HL-60 (cell line): ENCODE measurements around the gene NEB.
"Not testable (repeated sequence)": the region's sequence is repeated elsewhere in the genome, so short reads cannot be mapped to it uniquely, and the experiment has no call there.

Experiments
- DNase-seq, 2 experiments: peaks; one replicate each; pipeline ENCODE4 v3.0.0-alpha.2; 2010 to 2020; ENCODE audit warnings: low read depth in 1 of 2, low spot score in 1 of 2
- H3K27ac ChIP-seq: fragments of 250-450 bp; sonication (Bioruptor Pico); replicated peaks from 2 replicates; pipeline ENCODE4 v1.5.1; 2020; ENCODE audit warnings: mild to moderate bottlenecking, moderate library complexity
- H3K27me3 ChIP-seq: fragments of 250-450 bp; sonication (Bioruptor Pico); 2 replicates; pipeline ENCODE4 v1.5.1; 2021; ENCODE audit warnings: mild to moderate bottlenecking, moderate library complexity; ENCODE audit not compliant: insufficient read depth, poor library complexity, severe bottlenecking
- H3K4me3 ChIP-seq: replicated peaks from 2 replicates; pipeline ENCODE4 v1.5.1; 2011; ENCODE audit warnings: mild to moderate bottlenecking, control low read depth, low read length; ENCODE audit not compliant: insufficient read depth
- GABPA ChIP-seq: IDR thresholded peaks from 2 replicates; pipeline ENCODE4 v1.6.1; 2012; ENCODE audit warnings: low read depth
- POLR2AphosphoS5 ChIP-seq: IDR thresholded peaks from 2 replicates; pipeline ENCODE4 v1.6.1; 2012; ENCODE audit warnings: low read depth
- SPI1 ChIP-seq: IDR thresholded peaks from 2 replicates; pipeline ENCODE4 v1.6.1; 2012; ENCODE audit warnings: low read depth, mild to moderate bottlenecking, borderline replicate concordance
- TF ChIP-seq, protein P1 (sequence below): IDR thresholded peaks from one replicate; pipeline ENCODE4 v1.5.1; 2011; ENCODE audit warnings: low read length, control low read depth, inconsistent platforms; ENCODE audit not compliant: insufficient read depth
- TF ChIP-seq, protein P2 (sequence below): IDR thresholded peaks from 2 replicates; pipeline ENCODE4 v1.6.1; 2012; ENCODE audit warnings: low read depth; ENCODE audit not compliant: insufficient replicate concordance

The NEB gene

GRCh38 chr2:151707857-151708256 is 26.4 kb downstream of the NEB start:
- TF ChIP-seq, protein P1, sequence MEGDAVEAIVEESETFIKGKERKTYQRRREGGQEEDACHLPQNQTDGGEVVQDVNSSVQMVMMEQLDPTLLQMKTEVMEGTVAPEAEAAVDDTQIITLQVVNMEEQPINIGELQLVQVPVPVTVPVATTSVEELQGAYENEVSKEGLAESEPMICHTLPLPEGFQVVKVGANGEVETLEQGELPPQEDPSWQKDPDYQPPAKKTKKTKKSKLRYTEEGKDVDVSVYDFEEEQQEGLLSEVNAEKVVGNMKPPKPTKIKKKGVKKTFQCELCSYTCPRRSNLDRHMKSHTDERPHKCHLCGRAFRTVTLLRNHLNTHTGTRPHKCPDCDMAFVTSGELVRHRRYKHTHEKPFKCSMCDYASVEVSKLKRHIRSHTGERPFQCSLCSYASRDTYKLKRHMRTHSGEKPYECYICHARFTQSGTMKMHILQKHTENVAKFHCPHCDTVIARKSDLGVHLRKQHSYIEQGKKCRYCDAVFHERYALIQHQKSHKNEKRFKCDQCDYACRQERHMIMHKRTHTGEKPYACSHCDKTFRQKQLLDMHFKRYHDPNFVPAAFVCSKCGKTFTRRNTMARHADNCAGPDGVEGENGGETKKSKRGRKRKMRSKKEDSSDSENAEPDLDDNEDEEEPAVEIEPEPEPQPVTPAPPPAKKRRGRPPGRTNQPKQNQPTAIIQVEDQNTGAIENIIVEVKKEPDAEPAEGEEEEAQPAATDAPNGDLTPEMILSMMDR, result no peak
- TF ChIP-seq, protein P2, sequence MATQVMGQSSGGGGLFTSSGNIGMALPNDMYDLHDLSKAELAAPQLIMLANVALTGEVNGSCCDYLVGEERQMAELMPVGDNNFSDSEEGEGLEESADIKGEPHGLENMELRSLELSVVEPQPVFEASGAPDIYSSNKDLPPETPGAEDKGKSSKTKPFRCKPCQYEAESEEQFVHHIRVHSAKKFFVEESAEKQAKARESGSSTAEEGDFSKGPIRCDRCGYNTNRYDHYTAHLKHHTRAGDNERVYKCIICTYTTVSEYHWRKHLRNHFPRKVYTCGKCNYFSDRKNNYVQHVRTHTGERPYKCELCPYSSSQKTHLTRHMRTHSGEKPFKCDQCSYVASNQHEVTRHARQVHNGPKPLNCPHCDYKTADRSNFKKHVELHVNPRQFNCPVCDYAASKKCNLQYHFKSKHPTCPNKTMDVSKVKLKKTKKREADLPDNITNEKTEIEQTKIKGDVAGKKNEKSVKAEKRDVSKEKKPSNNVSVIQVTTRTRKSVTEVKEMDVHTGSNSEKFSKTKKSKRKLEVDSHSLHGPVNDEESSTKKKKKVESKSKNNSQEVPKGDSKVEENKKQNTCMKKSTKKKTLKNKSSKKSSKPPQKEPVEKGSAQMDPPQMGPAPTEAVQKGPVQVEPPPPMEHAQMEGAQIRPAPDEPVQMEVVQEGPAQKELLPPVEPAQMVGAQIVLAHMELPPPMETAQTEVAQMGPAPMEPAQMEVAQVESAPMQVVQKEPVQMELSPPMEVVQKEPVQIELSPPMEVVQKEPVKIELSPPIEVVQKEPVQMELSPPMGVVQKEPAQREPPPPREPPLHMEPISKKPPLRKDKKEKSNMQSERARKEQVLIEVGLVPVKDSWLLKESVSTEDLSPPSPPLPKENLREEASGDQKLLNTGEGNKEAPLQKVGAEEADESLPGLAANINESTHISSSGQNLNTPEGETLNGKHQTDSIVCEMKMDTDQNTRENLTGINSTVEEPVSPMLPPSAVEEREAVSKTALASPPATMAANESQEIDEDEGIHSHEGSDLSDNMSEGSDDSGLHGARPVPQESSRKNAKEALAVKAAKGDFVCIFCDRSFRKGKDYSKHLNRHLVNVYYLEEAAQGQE, result no peak
- TF ChIP-seq POLR2AphosphoS5, result no peak
- TF ChIP-seq SPI1, result no peak
- no peak for TF ChIP-seq GABPA
- Histone ChIP-seq H3K27ac (no peak overlapping the region), H3K4me3 (no peak overlapping the region), H3K27me3 (no peaks in the 10 kb centered on the region)
- no peak for DNase-seq

GRCh38 chr2:151704480-151704961 is 29.8 kb downstream of the NEB start:
- H3K27ac ChIP-seq, H3K27me3 ChIP-seq, H3K4me3 ChIP-seq, DNase-seq: not testable (repeated sequence)

- not testable (repeated sequence) for H3K4me3 ChIP-seq, H3K27me3 ChIP-seq, H3K27ac ChIP-seq, DNase-seq
Measured at GRCh38 chr2:151698134-151698533, 36.1 kb downstream of the NEB start.

- H3K27ac ChIP-seq, result no peak overlapping the region
- no peak for TF ChIP-seq SPI1
- TF ChIP-seq, protein P1, result no peak
- TF ChIP-seq POLR2AphosphoS5, result no peak
- TF ChIP-seq, protein P2, result no peak
- no peak for TF ChIP-seq GABPA
- H3K4me3 ChIP-seq, result no peak overlapping the region
- no peak for DNase-seq
- H3K27me3 ChIP-seq, result no peaks in the 10 kb centered on the region
Measured at GRCh38 chr2:151695778-151696177, 38.5 kb downstream of the NEB start.

- H3K27ac ChIP-seq, result no peak overlapping the region
- no peak for DNase-seq
- TF ChIP-seq, protein P2, result no peak
- TF ChIP-seq, protein P1, result no peak
- no peak for TF ChIP-seq SPI1
- no peak for TF ChIP-seq POLR2AphosphoS5
- TF ChIP-seq GABPA, result no peak
Measured at GRCh38 chr2:151691631-151692030, 42.6 kb downstream of the NEB start.

More at GRCh38 chr2:151691631-151692030, 42.6 kb downstream of the NEB start:
- Histone ChIP-seq H3K4me3 (no peak overlapping the region), H3K27me3 (no peaks in the 10 kb centered on the region)
